Breast epithelium (tissue), 4 donors: Measurements from ENCODE around the gene ERC1. TPM values are rescaled to one million over a fixed set of nuclear protein-coding genes. Genes with fewer than 3 reads are reported as not detected.

Source experiments
- DNase-seq, 2 donors: peaks; one replicate each; pipeline ENCODE4 v3.0.0-alpha.2; 2019; ENCODE audit warnings: low spot score in 2 of 2
- H3K27ac ChIP-seq, 2 donors: fragments of 200-600 bp; sonication (generic) in 1 of 2; one replicate each; pipeline ENCODE4 v1.5.1; 2016 to 2019; ENCODE audit warnings: mild to moderate bottlenecking in 1 of 2
- H3K27me3 ChIP-seq, 2 donors: fragments of 200-600 bp; sonication (generic) in 1 of 2; one replicate each; pipeline versions ENCODE4 v1.5.1 to v1.6.0; 2017 to 2019; ENCODE audit warnings: control low read depth in 1 of 2, mild to moderate bottlenecking in 1 of 2
- H3K36me3 ChIP-seq: fragments of 200-600 bp; one replicate; pipeline ENCODE4 v1.5.1; 2019
- H3K4me1 ChIP-seq, 2 donors: fragments of 200-600 bp; sonication (generic); one replicate each; pipeline ENCODE4 v1.5.1; 2016 to 2019; ENCODE audit warnings: control low read depth in 1 of 2
- H3K4me3 ChIP-seq, 3 donors: fragments of 200-600 bp; sonication (generic); 1 replicate in 2 of 3; 2 replicates in 1 of 3; pipeline ENCODE4 v1.5.1; 2016 to 2019; ENCODE audit warnings: mild to moderate bottlenecking in 3 of 3, moderate library complexity in 2 of 3
- H3K9me3 ChIP-seq, 2 donors: fragments of 200-600 bp; sonication (generic) in 1 of 2; one replicate each; pipeline ENCODE4 v1.5.1; 2016 to 2019; ENCODE audit warnings: control low read depth in 1 of 2
- CTCF ChIP-seq, 3 donors: fragments of 450-650 bp; IDR thresholded peaks; one replicate each; pipeline ENCODE4 v1.5.1; 2016 to 2017; ENCODE audit warnings: antibody characterized with exemption in 3 of 3, mild to moderate bottlenecking in 3 of 3, moderate library complexity in 3 of 3
- POLR2A ChIP-seq: fragments of 450-650 bp; IDR thresholded peaks from one replicate; pipeline ENCODE4 v1.6.1; 2016; ENCODE audit warnings: antibody characterized with exemption, mild to moderate bottlenecking, moderate library complexity
- POLR2AphosphoS5 ChIP-seq, 3 donors: sonication (generic); formaldehyde crosslinking; IDR thresholded peaks; one replicate each; pipeline ENCODE4 v1.6.1; 2017; ENCODE audit warnings: antibody characterized with exemption in 3 of 3
- intact Hi-C: fragments of 100-400 bp; cut with DNase I; formaldehyde crosslinking; loops from one replicate; pipeline ENCODE4 v1.15.1; 2023; ENCODE audit warnings: low total_unique reads
- total RNA-seq, 3 donors: library from RNA; depleted of rRNA; stranded (reverse); fragments of >200 nt; gene quantifications; one replicate each; pipeline ENCODE4 v1.1.0, GENCODE V29; 2016

ERC1 gene
- total RNA-seq, 3 donors from 2014 or later = 47.4 to 63.4 (median 52.8) TPM

- Histone ChIP-seq H3K4me1 (no peaks in the 10 kb centered on the region), H3K9me3 (no peaks in the 10 kb centered on the region), H3K4me3 (no peak overlapping the region), H3K27me3 (no peaks in the 10 kb centered on the region), H3K36me3 (no peaks in the 10 kb centered on the region), H3K27ac (no peak overlapping the region)
- TF ChIP-seq POLR2A (no peak), POLR2AphosphoS5 (IDR thresholded peaks at IDR 0.05) (no peak), CTCF (IDR thresholded peaks at IDR 0.05) (no peak)
- intact Hi-C loops = no loop called here
- DNase-seq = no peak
Observed at GRCh38 chr12:1305063-1305434, 314.0 kb downstream of the ERC1 start.

- intact Hi-C loops = no loop called here
- DNase-seq = no peak
- Histone ChIP-seq H3K4me1 (no peaks in the 10 kb centered on the region), H3K4me3 (no peak overlapping the region), H3K27me3 (no peaks in the 10 kb centered on the region), H3K9me3 (no peaks in the 10 kb centered on the region), H3K36me3 (no peaks in the 10 kb centered on the region), H3K27ac (no peak overlapping the region)
- no peak for TF ChIP-seq POLR2AphosphoS5 (IDR thresholded peaks at IDR 0.05)
- TF ChIP-seq POLR2A = no peak
- no peak for TF ChIP-seq CTCF (IDR thresholded peaks at IDR 0.05)
Observed at GRCh38 chr12:1305791-1306500, 314.9 kb downstream of the ERC1 start.

DNA sequence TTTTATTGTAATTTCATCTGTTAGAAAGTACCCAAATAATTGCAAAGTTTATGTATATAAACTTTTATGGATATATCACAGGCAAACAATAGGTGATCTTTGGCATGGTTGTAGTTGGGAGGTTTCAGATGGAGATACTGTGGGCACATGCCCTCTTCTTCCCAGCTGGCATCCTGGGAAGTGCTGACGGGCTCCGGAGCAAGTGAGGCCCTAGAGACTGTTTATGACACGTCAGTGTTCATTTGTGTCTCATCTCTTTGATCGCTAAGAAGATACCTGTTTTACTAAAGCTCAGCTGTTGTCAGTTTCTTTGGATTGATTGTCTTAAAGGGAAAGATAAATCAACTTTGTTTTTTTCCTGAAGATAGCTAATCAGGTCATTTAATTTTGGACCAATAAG is 315.8 kb downstream of the ERC1 start:
- H3K36me3 ChIP-seq = no peaks in the 10 kb centered on the region
- no peak overlapping the region for H3K27ac ChIP-seq
- DNase-seq = no peak
- intact Hi-C loops = no loop called here
- H3K4me1 ChIP-seq = no peaks in the 10 kb centered on the region
- H3K4me3 ChIP-seq = no peak overlapping the region
- H3K27me3 ChIP-seq = no peaks in the 10 kb centered on the region
- TF ChIP-seq CTCF (IDR thresholded peaks at IDR 0.05) = no peak
- no peak for TF ChIP-seq POLR2A
- no peak for TF ChIP-seq POLR2AphosphoS5 (IDR thresholded peaks at IDR 0.05)
- no peaks in the 10 kb centered on the region for H3K9me3 ChIP-seq

GRCh38 chr12:1307796-1308195 is 316.8 kb downstream of the ERC1 start:
- Histone ChIP-seq H3K4me1 (no peaks in the 10 kb centered on the region), H3K36me3 (no peaks in the 10 kb centered on the region), H3K27ac (no peak overlapping the region), H3K27me3 (no peaks in the 10 kb centered on the region), H3K4me3 (no peak overlapping the region), H3K9me3 (no peaks in the 10 kb centered on the region)
- no peak for TF ChIP-seq CTCF (IDR thresholded peaks at IDR 0.05)
- TF ChIP-seq POLR2A = no peak
- intact Hi-C loops = no loop called here
- no peak for DNase-seq

GRCh38 chr12:1309613-1310012 is 318.6 kb downstream of the ERC1 start:
- intact Hi-C loops = no loop called here

More at GRCh38 chr12:1309613-1310012, 318.6 kb downstream of the ERC1 start:
- H3K4me1 ChIP-seq = no peaks in the 10 kb centered on the region
- no peak overlapping the region for H3K27ac ChIP-seq
- H3K27me3 ChIP-seq = no peaks in the 10 kb centered on the region
- TF ChIP-seq CTCF (IDR thresholded peaks at IDR 0.05) = no peak
- no peak for TF ChIP-seq POLR2AphosphoS5 (IDR thresholded peaks at IDR 0.05)
- no peak for TF ChIP-seq POLR2A
- H3K36me3 ChIP-seq = no peaks in the 10 kb centered on the region
- no peak for DNase-seq
- no peak overlapping the region for H3K4me3 ChIP-seq
- no peaks in the 10 kb centered on the region for H3K9me3 ChIP-seq
